ENCODE results near the gene LCE6A. TPM values are rescaled to one million over a fixed set of nuclear protein-coding genes. Genes with fewer than 3 reads are reported as not detected.
A peak's percentile ranks its signal among the peaks of the same experiment; 100 is the strongest.

Gene LCE6A
- total RNA-seq, 1 experiment from 2014 or later = not detected

GRCh38 chr1:152866321-152866720 is 23.7 kb downstream of the LCE6A start:
- no peak for DNase-seq
- H3K36me3 ChIP-seq = no peaks in the 10 kb centered on the region
- H3K9me3 ChIP-seq = no peaks in the 10 kb centered on the region
- no peak overlapping the region for H3K4me3 ChIP-seq
- H3K27me3 ChIP-seq = no peaks in the 10 kb centered on the region; the same call in 1 of the 2 replicates

- Histone ChIP-seq H3K9me3 (no peaks in the 10 kb centered on the region), H3K36me3 (no peaks in the 10 kb centered on the region)
- peak; percentile 69 for DNase-seq
Measured at GRCh38 chr1:152869808-152870419, 27.3 kb downstream of the LCE6A start.

GRCh38 chr1:152870831-152871730 is 28.4 kb downstream of the LCE6A start:
- H3K27me3 ChIP-seq = no peaks in the 10 kb centered on the region
- no peak overlapping the region for H3K4me3 ChIP-seq
- peak; percentile 41 for DNase-seq
- no peaks in the 10 kb centered on the region for H3K9me3 ChIP-seq
- no peaks in the 10 kb centered on the region for H3K36me3 ChIP-seq

More at GRCh38 chr1:152869808-152870419, 27.3 kb downstream of the LCE6A start:
- no peaks in the 10 kb centered on the region; the same call in 1 of the 2 replicates for H3K27me3 ChIP-seq
- H3K4me3 ChIP-seq = no peak overlapping the region

GRCh38 chr1:152871731-152872126 is 29.1 kb downstream of the LCE6A start:
- no peak for DNase-seq
- H3K27me3 ChIP-seq = no peaks in the 10 kb centered on the region
- H3K9me3 ChIP-seq = no peaks in the 10 kb centered on the region
- no peak overlapping the region for H3K4me3 ChIP-seq
- no peaks in the 10 kb centered on the region for H3K36me3 ChIP-seq

- no peaks in the 10 kb centered on the region for H3K36me3 ChIP-seq
- no peak for DNase-seq
- no peaks in the 10 kb centered on the region for H3K27me3 ChIP-seq
- H3K9me3 ChIP-seq = no peaks in the 10 kb centered on the region
- no peak overlapping the region for H3K4me3 ChIP-seq
Measured at GRCh38 chr1:152873495-152873894, 30.8 kb downstream of the LCE6A start.

GRCh38 chr1:152876827-152877226 is 34.2 kb downstream of the LCE6A start:
- Histone ChIP-seq H3K27me3 (no peaks in the 10 kb centered on the region), H3K4me3 (no peak overlapping the region), H3K36me3 (no peaks in the 10 kb centered on the region), H3K9me3 (no peaks in the 10 kb centered on the region)
- DNase-seq = no peak

- Histone ChIP-seq H3K9me3 (no peaks in the 10 kb centered on the region), H3K4me3 (no peak within 1 kb of the TSS), H3K36me3 (no peaks in the 10 kb centered on the region), H3K27me3 (no peaks in the 10 kb centered on the region)
- no peak for DNase-seq
Measured at GRCh38 chr1:152878042-152878441, 35.4 kb downstream of the LCE6A start, which contains the start of gene SMCP. TSS of gene SMCP (plus strand) at chr1:152878322. CDS start at chr1:152884423, 6,101 bp downstream.

GRCh38 chr1:152879559-152880198 is 37.0 kb downstream of the LCE6A start:
- no peaks in the 10 kb centered on the region for H3K27me3 ChIP-seq
- H3K9me3 ChIP-seq = no peaks in the 10 kb centered on the region
- H3K36me3 ChIP-seq = no peaks in the 10 kb centered on the region
- no peak for DNase-seq
- H3K4me3 ChIP-seq = no peak overlapping the region

- no peak for DNase-seq
- Histone ChIP-seq H3K9me3 (no peaks in the 10 kb centered on the region), H3K27me3 (no peaks in the 10 kb centered on the region)
Measured at GRCh38 chr1:152880316-152880715, 37.7 kb downstream of the LCE6A start.

GRCh38 chr1:152880907-152881306 is 38.3 kb downstream of the LCE6A start:
- no peaks in the 10 kb centered on the region for H3K27me3 ChIP-seq
- no peaks in the 10 kb centered on the region for H3K36me3 ChIP-seq
- no peak overlapping the region for H3K4me3 ChIP-seq
- H3K9me3 ChIP-seq = no peaks in the 10 kb centered on the region
- DNase-seq = no peak

More at GRCh38 chr1:152880316-152880715, 37.7 kb downstream of the LCE6A start:
- H3K4me3 ChIP-seq = no peak overlapping the region
- H3K36me3 ChIP-seq = no peaks in the 10 kb centered on the region

GRCh38 chr1:152884085-152884484 is 41.4 kb downstream of the LCE6A start:
- no peak overlapping the region for H3K4me3 ChIP-seq
- DNase-seq = no peak
- no peaks in the 10 kb centered on the region for H3K36me3 ChIP-seq
- H3K9me3 ChIP-seq = no peaks in the 10 kb centered on the region
- H3K27me3 ChIP-seq = no peaks in the 10 kb centered on the region

- Histone ChIP-seq H3K36me3 (no peaks in the 10 kb centered on the region), H3K27me3 (no peaks in the 10 kb centered on the region), H3K4me3 (no peak overlapping the region), H3K9me3 (no peaks in the 10 kb centered on the region)
- no peak for DNase-seq
Measured at GRCh38 chr1:152884506-152884905, 41.9 kb downstream of the LCE6A start.

GRCh38 chr1:152884966-152885624 is 42.4 kb downstream of the LCE6A start:
- no peak overlapping the region; the same call in 1 of the 2 replicates for H3K4me3 ChIP-seq
- no peaks in the 10 kb centered on the region for H3K9me3 ChIP-seq
- DNase-seq = peak; percentile 66
- no peaks in the 10 kb centered on the region for H3K36me3 ChIP-seq
- no peaks in the 10 kb centered on the region for H3K27me3 ChIP-seq

GRCh38 chr1:152886085-152886484 is 43.4 kb downstream of the LCE6A start:
- Histone ChIP-seq H3K27me3 (no peaks in the 10 kb centered on the region), H3K9me3 (no peaks in the 10 kb centered on the region), H3K36me3 (no peaks in the 10 kb centered on the region), H3K4me3 (no peak overlapping the region)
- peak; percentile 39 for DNase-seq

GRCh38 chr1:152886758-152887409 is 44.2 kb downstream of the LCE6A start:
- Histone ChIP-seq H3K27me3 (no peaks in the 10 kb centered on the region), H3K36me3 (no peaks in the 10 kb centered on the region), H3K9me3 (no peaks in the 10 kb centered on the region), H3K4me3 (no peak overlapping the region)
- DNase-seq = peak; percentile 40

- no peak for DNase-seq
- Histone ChIP-seq H3K4me3 (no peak overlapping the region), H3K27me3 (no peaks in the 10 kb centered on the region), H3K9me3 (no peaks in the 10 kb centered on the region), H3K36me3 (no peaks in the 10 kb centered on the region)
Measured at GRCh38 chr1:152888126-152888525, 45.5 kb downstream of the LCE6A start.
